Activated B cell treated with CpG ODN at 0.5 μM for 24 hours (primary cell): ENCODE data around the gene GBF1. TPM values are rescaled to one million over a fixed set of nuclear protein-coding genes. Genes with fewer than 3 reads are reported as not detected.

ENCODE experiments used
- ATAC-seq: fragments of 200-7000 bp; cut with Tn5 transposase; one replicate; pipeline ENCODE4 v1.10.0; 2021; ENCODE audit warnings: low read depth, mild to moderate bottlenecking, moderate library complexity
- CTCF ChIA-PET: fragments of 350-600 bp; sonication (Branson Sonifier 250); formaldehyde crosslinking; loops from one replicate; lab custom pipeline; 2021; ENCODE audit warnings: antibody characterized with exemption; lab: Charles Lee
- POLR2A ChIA-PET: fragments of 350-600 bp; sonication (Branson Sonifier 250); formaldehyde crosslinking; loops from one replicate; lab custom pipeline; 2021; ENCODE audit warnings: antibody characterized with exemption; lab: Charles Lee
- DNase-seq: peaks from one replicate; pipeline ENCODE4 v3.0.0; 2022
- H3K27ac Mint-ChIP-seq: one replicate; pipeline ENCODE4 v1.8.0; 2020; ENCODE audit warnings: mixed read lengths
- H3K27me3 Mint-ChIP-seq: one replicate; pipeline ENCODE4 v1.8.0; 2021; ENCODE audit warnings: mixed read lengths
- H3K36me3 Mint-ChIP-seq: one replicate; pipeline ENCODE4 v1.8.0; 2021; ENCODE audit warnings: low read depth, mixed read lengths
- H3K4me1 Mint-ChIP-seq: one replicate; pipeline ENCODE4 v1.8.0; 2021; ENCODE audit warnings: mixed read lengths
- H3K4me3 Mint-ChIP-seq: one replicate; pipeline ENCODE4 v1.8.0; 2020; ENCODE audit warnings: mild to moderate bottlenecking, mixed read lengths
- H3K9me3 Mint-ChIP-seq: one replicate; pipeline ENCODE4 v1.8.0; 2020; ENCODE audit warnings: mixed read lengths
- intact Hi-C: fragments of 100-400 bp; cut with micrococcal nuclease; formaldehyde crosslinking; loops from one replicate; pipeline ENCODE4 v1.15.1; 2024
- total RNA-seq: library from RNA; stranded (reverse); gene quantifications from 2 replicates; pipeline ENCODE4 v1.2.3, GENCODE V29; 2022
- TF ChIP-seq, protein P1 (sequence below): fragments of 200-600 bp; IDR thresholded peaks from one replicate; pipeline ENCODE4 v1.8.0; 2022; ENCODE audit warnings: antibody characterized with exemption, mild to moderate bottlenecking

Gene GBF1
- total RNA-seq, 1 donor from 2014 or later, result 44.3 TPM

DNA sequence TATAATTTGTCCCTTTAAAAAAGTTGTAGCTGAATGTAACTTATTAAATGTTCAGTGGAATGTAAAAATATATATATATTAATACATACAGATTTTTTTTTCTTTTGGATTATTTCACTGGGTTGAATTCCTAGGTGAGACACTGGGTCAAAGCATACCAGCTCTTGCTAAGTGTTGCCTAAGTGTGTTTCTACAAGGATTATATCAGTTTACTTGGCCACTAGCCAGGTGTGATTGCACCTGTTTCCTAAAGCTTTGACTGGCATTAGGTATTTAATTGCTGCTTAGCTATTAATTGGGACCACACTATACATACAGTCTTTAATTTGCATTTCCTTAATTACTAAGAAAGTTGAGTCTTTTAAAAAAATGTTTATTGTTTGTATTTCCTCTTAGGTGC is 24.7 kb upstream of the GBF1 start:
- DNase-seq (no peak), ATAC-seq (no peak)
- no peak overlapping the region for H3K27ac Mint-ChIP-seq
- ChIA-PET CTCF (interaction anchor here (1.0 to 2.6 kb wide), 2 partner anchors 9 to 131 kb away, joined by 3 to 8 read pairs; no protein-coding TSS in a partner anchor), POLR2A (no interaction called here)
- H3K27me3 Mint-ChIP-seq, result peaks cover 21% of the 10 kb centered on the region
- H3K4me1 Mint-ChIP-seq, result peaks cover 1% of the 10 kb centered on the region
- H3K4me3 Mint-ChIP-seq, result no peak overlapping the region
- TF ChIP-seq, protein P1, sequence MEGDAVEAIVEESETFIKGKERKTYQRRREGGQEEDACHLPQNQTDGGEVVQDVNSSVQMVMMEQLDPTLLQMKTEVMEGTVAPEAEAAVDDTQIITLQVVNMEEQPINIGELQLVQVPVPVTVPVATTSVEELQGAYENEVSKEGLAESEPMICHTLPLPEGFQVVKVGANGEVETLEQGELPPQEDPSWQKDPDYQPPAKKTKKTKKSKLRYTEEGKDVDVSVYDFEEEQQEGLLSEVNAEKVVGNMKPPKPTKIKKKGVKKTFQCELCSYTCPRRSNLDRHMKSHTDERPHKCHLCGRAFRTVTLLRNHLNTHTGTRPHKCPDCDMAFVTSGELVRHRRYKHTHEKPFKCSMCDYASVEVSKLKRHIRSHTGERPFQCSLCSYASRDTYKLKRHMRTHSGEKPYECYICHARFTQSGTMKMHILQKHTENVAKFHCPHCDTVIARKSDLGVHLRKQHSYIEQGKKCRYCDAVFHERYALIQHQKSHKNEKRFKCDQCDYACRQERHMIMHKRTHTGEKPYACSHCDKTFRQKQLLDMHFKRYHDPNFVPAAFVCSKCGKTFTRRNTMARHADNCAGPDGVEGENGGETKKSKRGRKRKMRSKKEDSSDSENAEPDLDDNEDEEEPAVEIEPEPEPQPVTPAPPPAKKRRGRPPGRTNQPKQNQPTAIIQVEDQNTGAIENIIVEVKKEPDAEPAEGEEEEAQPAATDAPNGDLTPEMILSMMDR, result no peak
- intact Hi-C loops, result no loop called here
- no peaks in the 10 kb centered on the region for H3K36me3 Mint-ChIP-seq
- H3K9me3 Mint-ChIP-seq, result no peaks in the 10 kb centered on the region

DNA sequence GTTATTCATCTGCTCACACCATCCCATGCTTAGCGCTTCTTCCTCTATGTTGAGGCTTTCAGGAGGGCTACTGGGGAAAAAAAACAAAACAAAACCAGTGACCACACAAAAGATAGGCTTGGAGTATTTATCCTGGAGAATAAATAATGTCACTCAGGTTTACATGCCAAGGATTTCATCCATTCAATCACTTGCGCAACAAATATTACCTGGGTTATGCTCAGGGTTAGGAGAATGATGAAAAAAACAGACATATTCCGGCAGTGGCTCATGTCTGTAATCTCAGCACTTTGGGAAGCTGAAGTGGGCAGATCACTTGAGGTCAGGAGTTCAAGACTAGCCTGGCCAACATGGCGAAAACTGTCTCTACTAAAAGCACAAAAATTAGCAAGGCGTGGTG is 22.5 kb upstream of the GBF1 start:
- Mint-ChIP-seq H3K4me3 (no peak overlapping the region), H3K4me1 (peaks cover 12% of the 10 kb centered on the region), H3K9me3 (no peaks in the 10 kb centered on the region), H3K27ac (no peak overlapping the region), H3K27me3 (peaks cover 41% of the 10 kb centered on the region), H3K36me3 (no peaks in the 10 kb centered on the region)
- ATAC-seq (no peak), DNase-seq (no peak)
- CTCF ChIA-PET, result interaction anchor here (2.0 kb wide), 1 partner anchor 256 kb away, joined by 4 read pairs; no protein-coding TSS in a partner anchor
- POLR2A ChIA-PET, result no interaction called here
- intact Hi-C loops, result no loop called here
- TF ChIP-seq, protein P1, result no peak

DNA sequence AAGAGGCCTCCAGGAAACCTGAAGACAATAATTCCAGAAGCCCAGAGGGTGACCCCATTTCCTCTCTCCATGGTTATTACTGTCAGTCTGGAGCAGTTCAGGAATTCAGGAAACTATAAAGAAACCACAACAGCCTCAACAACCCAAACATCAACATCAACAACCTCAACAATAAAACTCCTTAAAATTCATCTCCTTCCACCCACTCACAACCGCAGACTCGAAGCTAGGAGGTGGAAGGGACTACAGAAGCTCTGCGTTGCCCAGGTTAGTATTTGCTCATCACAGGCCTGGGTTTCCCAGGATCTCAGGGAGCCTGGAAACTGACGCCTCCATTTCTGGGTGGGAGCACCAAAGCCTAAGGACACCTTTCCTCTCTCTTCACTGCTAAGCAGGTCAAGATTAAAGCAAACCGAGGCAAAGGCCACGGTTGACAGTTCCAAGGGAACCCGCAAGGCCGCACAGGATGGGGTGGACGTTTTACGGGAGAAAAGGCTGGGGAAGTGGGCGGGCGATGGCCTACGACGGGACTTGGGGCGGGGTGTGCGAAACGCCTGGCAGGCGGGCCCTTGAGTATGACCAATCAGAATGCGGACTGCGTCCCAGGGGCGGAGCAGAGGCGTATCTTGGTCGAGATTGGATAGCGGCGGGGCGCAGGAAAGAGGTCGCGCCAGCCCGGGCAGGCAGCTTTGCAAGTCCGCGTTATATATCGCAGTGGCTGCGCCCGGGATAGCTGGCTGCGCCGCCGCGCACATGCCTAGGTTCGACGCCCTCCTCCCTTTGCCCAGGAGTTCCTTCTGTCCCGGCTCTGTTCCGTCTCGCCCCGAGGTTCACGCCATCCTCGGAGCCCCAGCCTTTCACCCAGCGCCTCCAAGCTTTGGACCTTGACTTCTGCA is 19.4 kb upstream of the GBF1 start, which contains the start of gene ELOVL3:
Gene ELOVL3, plus strand, starts transcription at position 654 of the 896 bp plus-strand sequence. CDS start 250 bp downstream, outside the sequence.
- CTCF ChIA-PET, result interaction anchor here (0.7 to 1.2 kb wide), 3 partner anchors 13 to 253 kb away, joined by 3 to 7 read pairs (median 3); no protein-coding TSS in a partner anchor
- Mint-ChIP-seq H3K4me1 (peaks cover 19% of the 10 kb centered on the region), H3K27ac (no peak within 1 kb of the TSS), H3K36me3 (no peaks in the 10 kb centered on the region), H3K4me3 (peak within 1 kb of the TSS; percentile 71), H3K27me3 (peaks cover 59% of the 10 kb centered on the region), H3K9me3 (no peaks in the 10 kb centered on the region)
- POLR2A ChIA-PET, result interaction anchor here (0.7 to 1.6 kb wide), 4 partner anchors 56 to 358 kb away, joined by 3 to 6 read pairs (median 4); partner anchors contain the start of gene NFKB2
- TF ChIP-seq, protein P1, result no peak
- DNase-seq, result peak; percentile 69
- intact Hi-C loops, result loop anchor here (5.0 kb wide), 1 partner anchor 59 kb away; no protein-coding TSS in a partner anchor
- ATAC-seq, result peak; percentile 94

DNA sequence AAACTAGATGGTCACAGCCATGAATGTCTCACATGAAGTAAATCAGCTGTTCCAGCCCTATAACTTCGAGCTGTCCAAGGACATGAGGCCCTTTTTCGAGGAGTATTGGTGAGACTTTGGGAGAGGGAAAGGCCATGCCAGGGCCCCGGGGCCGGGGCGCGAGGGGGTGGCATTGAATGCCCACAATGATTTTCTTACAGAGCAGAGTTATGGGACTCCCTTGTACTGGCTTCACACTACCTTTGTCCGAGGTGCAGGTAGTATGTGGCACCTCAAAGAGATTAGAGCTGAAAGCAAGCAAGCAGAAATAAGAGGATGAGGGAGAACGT is 18.8 kb upstream of the GBF1 start:
- TF ChIP-seq, protein P1, result no peak
- POLR2A ChIA-PET, result interaction anchor here (0.7 to 1.6 kb wide), 4 partner anchors 57 to 357 kb away, joined by 3 to 6 read pairs (median 4); partner anchors contain the start of gene NFKB2
- no peaks in the 10 kb centered on the region for H3K36me3 Mint-ChIP-seq
- intact Hi-C loops, result loop anchor here (5.0 kb wide), 1 partner anchor 59 kb away; no protein-coding TSS in a partner anchor
- H3K27ac Mint-ChIP-seq, result no peak overlapping the region
- peaks cover 24% of the 10 kb centered on the region for H3K4me1 Mint-ChIP-seq
- ATAC-seq, result no peak
- H3K9me3 Mint-ChIP-seq, result no peaks in the 10 kb centered on the region
- CTCF ChIA-PET, result interaction anchor here (1.0 to 1.2 kb wide), 3 partner anchors 13 to 128 kb away, joined by 3 to 7 read pairs (median 4); no protein-coding TSS in a partner anchor
- H3K27me3 Mint-ChIP-seq, result peaks cover 53% of the 10 kb centered on the region
- DNase-seq, result no peak
- H3K4me3 Mint-ChIP-seq, result peak overlapping the region; percentile 71
